Stomach (tissue), 4 donors: ENCODE results near the gene CHPF2.

Experiments
- CTCF ChIP-seq, 7 experiments: fragments of 450-650 bp in 4 of 7; fragments of 200-600 bp in 3 of 7; sonication (generic) in 3 of 7; IDR thresholded peaks; one replicate each; pipeline ENCODE4 v1.5.1; 2016 to 2019; ENCODE audit warnings: antibody characterized with exemption in 7 of 7, control low read depth in 2 of 7, mild to moderate bottlenecking in 1 of 7
- EP300 ChIP-seq: sonication (generic); formaldehyde crosslinking; IDR thresholded peaks from one replicate; pipeline ENCODE4 v1.6.1; 2017; ENCODE audit warnings: antibody characterized with exemption
- POLR2A ChIP-seq, 4 donors: fragments of 450-650 bp; IDR thresholded peaks; one replicate each; pipeline ENCODE4 v1.6.1; 2016; ENCODE audit warnings: antibody characterized with exemption in 4 of 4, control low read depth in 2 of 4, mild to moderate bottlenecking in 1 of 4, moderate library complexity in 1 of 4
- POLR2AphosphoS5 ChIP-seq, 3 donors: sonication (generic); formaldehyde crosslinking; IDR thresholded peaks; one replicate each; pipeline ENCODE4 v1.6.1; 2016; ENCODE audit warnings: antibody characterized with exemption in 3 of 3

DNA sequence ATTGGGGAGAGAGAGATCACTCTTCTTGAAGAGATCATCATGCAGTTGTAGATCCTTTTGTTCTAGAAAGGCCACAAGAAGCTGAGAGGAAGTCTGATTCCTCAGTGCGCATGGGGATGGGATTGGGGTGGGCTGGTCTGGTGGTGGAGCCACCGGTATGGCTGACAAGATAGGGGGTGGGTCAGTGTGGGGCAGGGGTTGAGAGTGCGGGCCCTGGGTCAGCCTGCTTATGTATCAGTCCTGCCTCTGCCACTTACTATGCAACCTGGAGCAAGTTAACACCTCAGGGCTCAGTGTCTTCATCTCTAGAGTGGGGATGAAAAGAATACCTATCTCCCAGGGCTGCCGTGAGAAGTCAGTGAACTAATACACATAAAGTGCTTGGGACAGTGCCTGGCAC, 8.3 kb downstream of the CHPF2 start:
- TF ChIP-seq POLR2AphosphoS5 (IDR thresholded peaks at IDR 0.05): no peak
- no peak for TF ChIP-seq POLR2A (IDR thresholded peaks at IDR 0.05)
- no peak for TF ChIP-seq EP300
- no peak for TF ChIP-seq CTCF (IDR thresholded peaks at IDR 0.05)
